ENCODE measurements around the gene RPRML. TPM values are rescaled to one million over a fixed set of nuclear protein-coding genes. Genes with fewer than 3 reads are reported as not detected.
A peak's percentile ranks its signal among the peaks of the same experiment; 100 is the strongest.

Gene RPRML

GRCh38 chr17:46930051-46930450, 49.0 kb downstream of the RPRML start:
- no CpG with 5 or more reads among the region's 4 CpGs for WGBS, 2 donors (ENCODE audit: extremely low coverage in 2 of 2, insufficient read length in 2 of 2, insufficient replicate concordance in 1 of 2)
- no peak overlapping the region for H3K4me3 ChIP-seq (ENCODE audit: low read length in 2 of 2)
- no peak overlapping the region for H3K18ac ChIP-seq (ENCODE audit: low read length)
- H2BK12ac ChIP-seq (ENCODE audit: low read length) = no peak overlapping the region
- H3K27me3 ChIP-seq (ENCODE audit: control insufficient read depth in 3 of 3, insufficient read depth in 3 of 3, low read depth in 1 of 3, low read length in 3 of 3) = no peaks in the 10 kb centered on the region
- no peak overlapping the region for H2AFZ ChIP-seq (ENCODE audit: low read length)
- H3K9me3 ChIP-seq (replicated peaks in 1 of 2; ENCODE audit: control insufficient read depth in 2 of 2, insufficient read depth in 1 of 2, low read depth in 1 of 2, low read length in 2 of 2) = no peaks in the 10 kb centered on the region
- H3K4me2 ChIP-seq (ENCODE audit: insufficient read depth, low read length, poor library complexity, severe bottlenecking) = no peak overlapping the region
- H2AK5ac ChIP-seq (ENCODE audit: low read depth, low read length) = no peak overlapping the region
- H4K91ac ChIP-seq (ENCODE audit: low read depth, low read length, poor library complexity) = no peak overlapping the region
- no peak overlapping the region for H2BK120ac ChIP-seq (ENCODE audit: low read depth, low read length)
- H3K4ac ChIP-seq (ENCODE audit: low read length) = no peak overlapping the region
- no peak for DNase-seq (ENCODE audit: low spot score)
- peaks cover 32 to 70% of the 10 kb centered on the region in 2 donors for H3K36me3 ChIP-seq (replicated peaks in 1 of 2; ENCODE audit: control insufficient read depth in 2 of 2, insufficient read depth in 2 of 2, low read length in 2 of 2)
- no peak overlapping the region for H3K9ac ChIP-seq (ENCODE audit: low read depth, low read length, poor library complexity)
- no peak overlapping the region for H4K8ac ChIP-seq (ENCODE audit: low read depth, low read length)
- H3K27ac ChIP-seq (replicated peaks; ENCODE audit: low read length) = no peak overlapping the region
- no peak overlapping the region for H3K23ac ChIP-seq (ENCODE audit: low read depth, low read length, poor library complexity)
- no peak overlapping the region for H2BK15ac ChIP-seq (ENCODE audit: low read length)
- no peak overlapping the region for H2BK5ac ChIP-seq (ENCODE audit: low read length)
- H3K14ac ChIP-seq (ENCODE audit: low read length) = no peak overlapping the region
- peaks cover 8 to 13% of the 10 kb centered on the region in 2 donors for H3K4me1 ChIP-seq (ENCODE audit: control insufficient read depth in 2 of 2, insufficient read depth in 1 of 2, low read depth in 1 of 2, low read length in 2 of 2)
- H3K79me1 ChIP-seq (ENCODE audit: low read depth, low read length) = no peaks in the 10 kb centered on the region

- Histone ChIP-seq H3K9me3 (replicated peaks in 1 of 2; ENCODE audit: control insufficient read depth in 2 of 2, insufficient read depth in 1 of 2, low read depth in 1 of 2, low read length in 2 of 2) (no peaks in the 10 kb centered on the region), H4K8ac (ENCODE audit: low read depth, low read length) (no peak overlapping the region)
Observed at GRCh38 chr17:46929413-46929812, 49.6 kb downstream of the RPRML start.

GRCh38 chr17:46928467-46929261, 50.4 kb downstream of the RPRML start:
- H3K9me3 ChIP-seq (replicated peaks in 1 of 2; ENCODE audit: control insufficient read depth in 2 of 2, insufficient read depth in 1 of 2, low read depth in 1 of 2, low read length in 2 of 2) = no peaks in the 10 kb centered on the region
- no peak overlapping the region for H3K23ac ChIP-seq (ENCODE audit: low read depth, low read length, poor library complexity)
- H3K36me3 ChIP-seq (replicated peaks in 1 of 2; ENCODE audit: control insufficient read depth in 2 of 2, insufficient read depth in 2 of 2, low read length in 2 of 2) = peaks cover 22 to 58% of the 10 kb centered on the region in 2 donors
- H2BK120ac ChIP-seq (ENCODE audit: low read depth, low read length) = no peak overlapping the region
- no CpG with 5 or more reads among the region's 10 CpGs for WGBS, 2 donors (ENCODE audit: extremely low coverage in 2 of 2, insufficient read length in 2 of 2, insufficient replicate concordance in 1 of 2)
- H2AFZ ChIP-seq (ENCODE audit: low read length) = no peak overlapping the region
- H2BK15ac ChIP-seq (ENCODE audit: low read length) = no peak overlapping the region
- H3K9ac ChIP-seq (ENCODE audit: low read depth, low read length, poor library complexity) = no peak overlapping the region
- no peak overlapping the region for H2BK5ac ChIP-seq (ENCODE audit: low read length)
- no peak overlapping the region for H3K4me3 ChIP-seq (ENCODE audit: low read length in 2 of 2)
- no peak overlapping the region for H3K27ac ChIP-seq (replicated peaks; ENCODE audit: low read length)
- no peaks in the 10 kb centered on the region for H3K79me1 ChIP-seq (ENCODE audit: low read depth, low read length)
- H2BK12ac ChIP-seq (ENCODE audit: low read length) = no peak overlapping the region
- peaks cover 8 to 20% of the 10 kb centered on the region in 2 donors for H3K4me1 ChIP-seq (ENCODE audit: control insufficient read depth in 2 of 2, insufficient read depth in 1 of 2, low read depth in 1 of 2, low read length in 2 of 2)
- no peaks in the 10 kb centered on the region for H3K27me3 ChIP-seq (ENCODE audit: control insufficient read depth in 3 of 3, insufficient read depth in 3 of 3, low read depth in 1 of 3, low read length in 3 of 3)
- H3K14ac ChIP-seq (ENCODE audit: low read length) = no peak overlapping the region
- no peak overlapping the region for H3K4me2 ChIP-seq (ENCODE audit: insufficient read depth, low read length, poor library complexity, severe bottlenecking)
- H2AK5ac ChIP-seq (ENCODE audit: low read depth, low read length) = no peak overlapping the region
- H3K18ac ChIP-seq (ENCODE audit: low read length) = no peak overlapping the region
- no peak overlapping the region for H4K8ac ChIP-seq (ENCODE audit: low read depth, low read length)
- no peak overlapping the region for H4K91ac ChIP-seq (ENCODE audit: low read depth, low read length, poor library complexity)
- H3K4ac ChIP-seq (ENCODE audit: low read length) = no peak overlapping the region
- DNase-seq (ENCODE audit: low spot score) = no peak

More at GRCh38 chr17:46929413-46929812, 49.6 kb downstream of the RPRML start:
- H3K4ac ChIP-seq (ENCODE audit: low read length) = no peak overlapping the region
- no peak overlapping the region for H2BK15ac ChIP-seq (ENCODE audit: low read length)
- peaks cover 26 to 65% of the 10 kb centered on the region in 2 donors for H3K36me3 ChIP-seq (replicated peaks in 1 of 2; ENCODE audit: control insufficient read depth in 2 of 2, insufficient read depth in 2 of 2, low read length in 2 of 2)
- no peak overlapping the region for H2AK5ac ChIP-seq (ENCODE audit: low read depth, low read length)
- H3K23ac ChIP-seq (ENCODE audit: low read depth, low read length, poor library complexity) = no peak overlapping the region
- no peak overlapping the region for H3K18ac ChIP-seq (ENCODE audit: low read length)
- WGBS, 2 donors (ENCODE audit: extremely low coverage in 2 of 2, insufficient read length in 2 of 2, insufficient replicate concordance in 1 of 2) = no CpG with 5 or more reads among the region's 6 CpGs
- H4K91ac ChIP-seq (ENCODE audit: low read depth, low read length, poor library complexity) = no peak overlapping the region
- peak overlapping the region; percentile 1 for H3K27ac ChIP-seq (replicated peaks; ENCODE audit: low read length)
- no peak overlapping the region for H3K4me3 ChIP-seq (ENCODE audit: low read length in 2 of 2)
- H2AFZ ChIP-seq (ENCODE audit: low read length) = no peak overlapping the region
- H2BK120ac ChIP-seq (ENCODE audit: low read depth, low read length) = no peak overlapping the region
- no peak overlapping the region for H3K14ac ChIP-seq (ENCODE audit: low read length)
- H3K79me1 ChIP-seq (ENCODE audit: low read depth, low read length) = no peaks in the 10 kb centered on the region
- no peak overlapping the region for H3K4me2 ChIP-seq (ENCODE audit: insufficient read depth, low read length, poor library complexity, severe bottlenecking)
- H2BK12ac ChIP-seq (ENCODE audit: low read length) = no peak overlapping the region
- no peak overlapping the region for H2BK5ac ChIP-seq (ENCODE audit: low read length)
- no peaks in the 10 kb centered on the region for H3K27me3 ChIP-seq (ENCODE audit: control insufficient read depth in 3 of 3, insufficient read depth in 3 of 3, low read depth in 1 of 3, low read length in 3 of 3)
- no peak overlapping the region for H3K9ac ChIP-seq (ENCODE audit: low read depth, low read length, poor library complexity)
- H3K4me1 ChIP-seq (ENCODE audit: control insufficient read depth in 2 of 2, insufficient read depth in 1 of 2, low read depth in 1 of 2, low read length in 2 of 2) = peaks cover 8 to 13% of the 10 kb centered on the region in 2 donors
- no peak for DNase-seq (ENCODE audit: low spot score)

Small RNAs within 50 kb of the gene (small RNA-seq; reads per million reads assigned to genes)
- not detected for gene MIR5089 (ENCODE audit: insufficient read depth)
